HEK293 (cell line): Measurements from ENCODE around the gene CHCHD1.

Experiments
- CTCF ChIA-PET: fragments of 350-600 bp; formaldehyde crosslinking; extraction: SDS; loops from one replicate; lab custom pipeline; 2021; ENCODE audit warnings: antibody characterized with exemption; lab: Yijun Ruan, JAX
- POLR2A ChIA-PET: fragments of 300-600 bp; formaldehyde crosslinking; extraction: SDS; loops from one replicate; lab custom pipeline; 2020; ENCODE audit warnings: antibody characterized with exemption, inconsistent platforms; lab: Yijun Ruan, JAX
- H3K27ac ChIP-seq: fragments of 200-500 bp; sonication (Bioruptor generic); 2 replicates; pipeline ENCODE4 v1.5.1; 2014; ENCODE audit warnings: low read depth, low read length, control low read depth, inconsistent platforms; ENCODE audit errors: extremely low read depth
- H3K36me3 ChIP-seq, 2 experiments: fragments of 200-500 bp in 1 of 2; sonication (Bioruptor generic) in 1 of 2; 1 replicate in 1 of 2; 2 replicates in 1 of 2; pipeline ENCODE4 v1.5.1; 2014 to 2017; ENCODE audit warnings: inconsistent platforms in 2 of 2, low read length in 2 of 2; ENCODE audit not compliant: control insufficient read depth in 2 of 2, insufficient read depth in 1 of 2
- H3K4me1 ChIP-seq: fragments of 200-500 bp; sonication (Bioruptor generic); 2 replicates; pipeline ENCODE4 v1.5.1; 2014; ENCODE audit warnings: mild to moderate bottlenecking, low read length, inconsistent platforms; ENCODE audit not compliant: control insufficient read depth, insufficient read depth
- H3K4me3 ChIP-seq: 2 replicates; pipeline ENCODE4 v1.5.1; 2011; ENCODE audit warnings: low read depth, mild to moderate bottlenecking, control low read depth, low read length, moderate library complexity
- H3K9me3 ChIP-seq: fragments of 200-500 bp; sonication (Bioruptor generic); 2 replicates; pipeline ENCODE4 v1.5.1; 2014; ENCODE audit warnings: low read depth, low read length, inconsistent platforms; ENCODE audit not compliant: control insufficient read depth, insufficient read depth
- IKZF3 ChIP-seq: fragments of 450-650 bp; IDR thresholded peaks from 2 replicates; pipeline ENCODE4 v1.5.0; 2018; ENCODE audit warnings: missing biosample characterization, mild to moderate bottlenecking, missing genetic modification characterization, moderate library complexity
- MEIS1 ChIP-seq: sonication (generic); formaldehyde crosslinking; IDR thresholded peaks from 2 replicates; pipeline ENCODE4 v1.8.1; 2022; ENCODE audit warnings: missing genetic modification reagents, mild to moderate bottlenecking, borderline replicate concordance
- REPIN1 ChIP-seq: fragments of 450-650 bp; formaldehyde crosslinking; IDR thresholded peaks from 2 replicates; pipeline ENCODE4 v1.5.1; 2017; ENCODE audit warnings: missing biosample characterization, missing genetic modification characterization, low read depth
- ZFP3 ChIP-seq: fragments of 450-650 bp; formaldehyde crosslinking; IDR thresholded peaks from 2 replicates; pipeline ENCODE4 v1.5.1; 2016; ENCODE audit warnings: low read depth, missing biosample characterization, missing genetic modification characterization
- ZNF10 ChIP-seq: fragments of 450-650 bp; formaldehyde crosslinking; IDR thresholded peaks from 2 replicates; pipeline ENCODE4 v1.5.1; 2017; ENCODE audit warnings: missing biosample characterization, missing genetic modification characterization
- ZNF132 ChIP-seq: fragments of 450-650 bp; formaldehyde crosslinking; IDR thresholded peaks from 2 replicates; pipeline ENCODE4 v1.5.1; 2017; ENCODE audit warnings: missing biosample characterization, missing genetic modification characterization, borderline replicate concordance
- ZNF2 ChIP-seq: fragments of 450-650 bp; formaldehyde crosslinking; IDR thresholded peaks from 2 replicates; pipeline ENCODE4 v1.5.1; 2016; ENCODE audit warnings: missing biosample characterization, missing genetic modification characterization
- ZNF221 ChIP-seq: fragments of 450-650 bp; formaldehyde crosslinking; IDR thresholded peaks from 2 replicates; pipeline ENCODE4 v1.5.1; 2017; ENCODE audit warnings: missing biosample characterization, missing genetic modification characterization, borderline replicate concordance
- ZNF24 ChIP-seq: fragments of 450-650 bp; formaldehyde crosslinking; IDR thresholded peaks from 2 replicates; pipeline ENCODE4 v1.5.1; 2016; ENCODE audit warnings: missing biosample characterization, missing genetic modification characterization
- ZNF311 ChIP-seq: fragments of 450-650 bp; formaldehyde crosslinking; IDR thresholded peaks from 2 replicates; pipeline ENCODE4 v1.5.1; 2017; ENCODE audit warnings: missing biosample characterization, missing genetic modification characterization, borderline replicate concordance
- ZNF335 ChIP-seq: fragments of 450-650 bp; formaldehyde crosslinking; conservative IDR thresholded peaks from 2 replicates; pipeline ENCODE4 v1.5.1; 2016; ENCODE audit warnings: missing biosample characterization, missing genetic modification characterization
- ZNF558 ChIP-seq: fragments of 450-650 bp; formaldehyde crosslinking; IDR thresholded peaks from 2 replicates; pipeline ENCODE4 v1.5.1; 2016; ENCODE audit warnings: missing biosample characterization, missing genetic modification characterization
- ZNF600 ChIP-seq: fragments of 450-650 bp; formaldehyde crosslinking; IDR thresholded peaks from 2 replicates; pipeline ENCODE4 v1.5.1; 2016; ENCODE audit warnings: missing biosample characterization, missing genetic modification characterization
- ZNF629 ChIP-seq: fragments of 450-650 bp; formaldehyde crosslinking; IDR thresholded peaks from 2 replicates; pipeline ENCODE4 v1.5.1; 2017; ENCODE audit warnings: missing biosample characterization, missing genetic modification characterization
- ZNF677 ChIP-seq: fragments of 450-650 bp; IDR thresholded peaks from 2 replicates; pipeline ENCODE4 v1.5.0; 2018; ENCODE audit warnings: missing biosample characterization, mild to moderate bottlenecking, missing genetic modification characterization, moderate library complexity
- ZNF777 ChIP-seq: fragments of 450-650 bp; formaldehyde crosslinking; IDR thresholded peaks from 2 replicates; pipeline ENCODE4 v1.5.1; 2017; ENCODE audit warnings: missing biosample characterization, missing genetic modification characterization, borderline replicate concordance
- ZNF837 ChIP-seq: fragments of 450-650 bp; formaldehyde crosslinking; IDR thresholded peaks from 2 replicates; pipeline ENCODE4 v1.5.1; 2016; ENCODE audit warnings: missing biosample characterization, missing genetic modification characterization
- ZSCAN16 ChIP-seq: fragments of 450-650 bp; formaldehyde crosslinking; IDR thresholded peaks from 2 replicates; pipeline ENCODE4 v1.5.1; 2016; ENCODE audit warnings: missing biosample characterization, missing genetic modification characterization
- TF ChIP-seq, protein P1 (sequence below): fragments of 450-650 bp; formaldehyde crosslinking; conservative IDR thresholded peaks from 2 replicates; pipeline ENCODE4 v1.5.1; 2016; ENCODE audit warnings: low read depth, missing biosample characterization, missing genetic modification characterization
- TF ChIP-seq, protein P2 (sequence below): fragments of 450-650 bp; formaldehyde crosslinking; IDR thresholded peaks from 2 replicates; pipeline ENCODE4 v1.5.1; 2016; ENCODE audit warnings: missing biosample characterization, missing genetic modification characterization

Gene CHCHD1

DNA sequence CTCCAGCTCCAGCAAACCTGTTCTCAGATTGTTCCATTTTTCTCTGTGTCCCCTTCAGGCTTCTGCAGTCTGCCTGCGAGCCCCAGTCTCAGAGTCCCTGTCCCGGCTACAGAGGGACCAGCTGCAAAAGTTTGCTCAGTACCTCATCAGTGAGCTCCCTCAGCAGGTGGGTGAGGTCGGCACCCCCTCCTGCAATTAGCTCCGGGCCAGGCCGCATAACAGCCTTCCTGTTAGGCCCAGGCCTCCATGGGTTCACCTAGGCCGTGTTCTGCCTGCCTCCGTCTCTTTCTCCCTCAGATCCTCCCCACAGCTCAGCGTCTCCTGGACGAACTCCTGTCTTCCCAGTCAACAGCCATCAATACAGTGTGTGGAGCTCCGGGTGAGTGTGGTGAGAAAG, 7.8 kb downstream of the CHCHD1 start:
- CTCF ChIA-PET, result no interaction called here
- Histone ChIP-seq H3K4me3 (no peak overlapping the region), H3K9me3 (no peaks in the 10 kb centered on the region), H3K36me3 (peaks cover 2 to 70% of the 10 kb centered on the region in 2 experiments), H3K4me1 (peaks cover 3% of the 10 kb centered on the region; the same call in 1 of the 2 replicates), H3K27ac (no peak overlapping the region)
- POLR2A ChIA-PET, result no interaction called here
- TF ChIP-seq ZFP3 (tag by site-specific recombination) (no peak), ZNF677 (tag by site-specific recombination) (no peak), REPIN1 (tag by site-specific recombination) (no peak), ZNF777 (no peak), ZNF221 (tag by site-specific recombination) (no peak), ZNF600 (tag by site-specific recombination) (no peak), ZNF629 (tag by site-specific recombination) (no peak), ZNF335 (tag by site-specific recombination) (no peak), ZNF10 (no peak)

DNA sequence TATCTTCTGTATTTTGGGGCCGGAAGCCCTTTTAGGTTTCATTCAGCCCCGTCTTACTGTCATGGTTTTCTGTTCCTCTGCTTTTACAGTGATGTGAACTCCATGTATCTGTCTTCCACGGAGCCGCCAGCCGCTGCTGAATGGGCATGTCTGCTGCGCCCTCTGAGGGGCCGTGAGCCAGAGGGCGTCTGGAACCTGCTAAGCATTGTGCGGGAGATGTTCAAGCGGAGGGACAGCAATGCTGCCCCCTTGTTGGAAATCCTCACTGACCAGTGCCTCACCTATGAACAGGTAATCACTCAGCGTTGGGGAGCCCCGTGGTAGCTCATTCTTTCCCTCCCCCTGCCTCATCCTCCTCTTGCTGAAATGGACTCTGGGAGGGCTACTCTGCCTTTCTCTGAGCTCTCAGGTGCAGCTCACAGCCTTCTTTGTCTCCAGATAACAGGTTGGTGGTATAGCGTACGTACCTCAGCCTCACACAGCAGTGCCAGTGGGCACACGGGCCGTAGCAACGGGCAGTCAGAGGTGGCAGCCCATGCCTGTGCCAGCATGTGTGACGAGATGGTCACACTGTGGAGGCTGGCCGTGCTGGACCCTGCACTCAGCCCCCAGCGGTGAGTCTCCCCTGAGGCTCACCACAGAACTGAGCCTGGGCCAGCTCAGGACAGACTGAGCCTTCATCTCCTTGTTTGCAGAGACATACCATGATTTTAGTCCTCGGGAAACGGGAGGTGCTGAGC, 9.2 kb downstream of the CHCHD1 start:
- H3K4me3 ChIP-seq, result no peak overlapping the region
- H3K9me3 ChIP-seq, result no peaks in the 10 kb centered on the region
- H3K36me3 ChIP-seq, result peaks cover 13 to 84% of the 10 kb centered on the region in 2 experiments
- no peak overlapping the region for H3K27ac ChIP-seq
- TF ChIP-seq ZNF2, result no peak
- no peak for TF ChIP-seq MEIS1
- no peak for TF ChIP-seq ZNF132 (tag by site-specific recombination)
- no peak for TF ChIP-seq ZNF600 (tag by site-specific recombination)
- no peak for TF ChIP-seq ZNF837 (tag by site-specific recombination)
- no peak for TF ChIP-seq ZNF777
- no peak for TF ChIP-seq ZNF558 (tag by site-specific recombination)
- TF ChIP-seq ZNF24 (tag by site-specific recombination), result no peak
- TF ChIP-seq ZSCAN16 (tag by site-specific recombination), result no peak
- TF ChIP-seq ZNF311, result no peak
- TF ChIP-seq, protein P1, sequence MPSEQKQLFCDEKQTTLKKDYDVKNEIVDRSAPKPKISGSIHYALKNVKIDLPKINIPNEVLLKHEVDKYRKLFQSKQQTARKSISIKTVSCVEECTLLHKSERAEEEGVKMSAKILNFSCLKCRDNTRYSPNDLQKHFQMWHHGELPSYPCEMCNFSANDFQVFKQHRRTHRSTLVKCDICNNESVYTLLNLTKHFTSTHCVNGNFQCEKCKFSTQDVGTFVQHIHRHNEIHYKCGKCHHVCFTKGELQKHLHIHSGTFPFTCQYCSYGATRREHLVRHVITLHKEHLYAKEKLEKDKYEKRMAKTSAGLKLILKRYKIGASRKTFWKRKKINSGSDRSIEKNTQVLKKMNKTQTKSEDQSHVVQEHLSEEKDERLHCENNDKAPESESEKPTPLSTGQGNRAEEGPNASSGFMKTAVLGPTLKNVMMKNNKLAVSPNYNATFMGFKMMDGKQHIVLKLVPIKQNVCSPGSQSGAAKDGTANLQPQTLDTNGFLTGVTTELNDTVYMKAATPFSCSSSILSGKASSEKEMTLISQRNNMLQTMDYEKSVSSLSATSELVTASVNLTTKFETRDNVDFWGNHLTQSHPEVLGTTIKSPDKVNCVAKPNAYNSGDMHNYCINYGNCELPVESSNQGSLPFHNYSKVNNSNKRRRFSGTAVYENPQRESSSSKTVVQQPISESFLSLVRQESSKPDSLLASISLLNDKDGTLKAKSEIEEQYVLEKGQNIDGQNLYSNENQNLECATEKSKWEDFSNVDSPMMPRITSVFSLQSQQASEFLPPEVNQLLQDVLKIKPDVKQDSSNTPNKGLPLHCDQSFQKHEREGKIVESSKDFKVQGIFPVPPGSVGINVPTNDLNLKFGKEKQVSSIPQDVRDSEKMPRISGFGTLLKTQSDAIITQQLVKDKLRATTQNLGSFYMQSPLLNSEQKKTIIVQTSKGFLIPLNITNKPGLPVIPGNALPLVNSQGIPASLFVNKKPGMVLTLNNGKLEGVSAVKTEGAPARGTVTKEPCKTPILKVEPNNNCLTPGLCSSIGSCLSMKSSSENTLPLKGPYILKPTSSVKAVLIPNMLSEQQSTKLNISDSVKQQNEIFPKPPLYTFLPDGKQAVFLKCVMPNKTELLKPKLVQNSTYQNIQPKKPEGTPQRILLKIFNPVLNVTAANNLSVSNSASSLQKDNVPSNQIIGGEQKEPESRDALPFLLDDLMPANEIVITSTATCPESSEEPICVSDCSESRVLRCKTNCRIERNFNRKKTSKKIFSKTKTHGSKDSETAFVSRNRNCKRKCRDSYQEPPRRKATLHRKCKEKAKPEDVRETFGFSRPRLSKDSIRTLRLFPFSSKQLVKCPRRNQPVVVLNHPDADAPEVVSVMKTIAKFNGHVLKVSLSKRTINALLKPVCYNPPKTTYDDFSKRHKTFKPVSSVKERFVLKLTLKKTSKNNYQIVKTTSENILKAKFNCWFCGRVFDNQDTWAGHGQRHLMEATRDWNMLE, result no peak
- TF ChIP-seq, protein P2, sequence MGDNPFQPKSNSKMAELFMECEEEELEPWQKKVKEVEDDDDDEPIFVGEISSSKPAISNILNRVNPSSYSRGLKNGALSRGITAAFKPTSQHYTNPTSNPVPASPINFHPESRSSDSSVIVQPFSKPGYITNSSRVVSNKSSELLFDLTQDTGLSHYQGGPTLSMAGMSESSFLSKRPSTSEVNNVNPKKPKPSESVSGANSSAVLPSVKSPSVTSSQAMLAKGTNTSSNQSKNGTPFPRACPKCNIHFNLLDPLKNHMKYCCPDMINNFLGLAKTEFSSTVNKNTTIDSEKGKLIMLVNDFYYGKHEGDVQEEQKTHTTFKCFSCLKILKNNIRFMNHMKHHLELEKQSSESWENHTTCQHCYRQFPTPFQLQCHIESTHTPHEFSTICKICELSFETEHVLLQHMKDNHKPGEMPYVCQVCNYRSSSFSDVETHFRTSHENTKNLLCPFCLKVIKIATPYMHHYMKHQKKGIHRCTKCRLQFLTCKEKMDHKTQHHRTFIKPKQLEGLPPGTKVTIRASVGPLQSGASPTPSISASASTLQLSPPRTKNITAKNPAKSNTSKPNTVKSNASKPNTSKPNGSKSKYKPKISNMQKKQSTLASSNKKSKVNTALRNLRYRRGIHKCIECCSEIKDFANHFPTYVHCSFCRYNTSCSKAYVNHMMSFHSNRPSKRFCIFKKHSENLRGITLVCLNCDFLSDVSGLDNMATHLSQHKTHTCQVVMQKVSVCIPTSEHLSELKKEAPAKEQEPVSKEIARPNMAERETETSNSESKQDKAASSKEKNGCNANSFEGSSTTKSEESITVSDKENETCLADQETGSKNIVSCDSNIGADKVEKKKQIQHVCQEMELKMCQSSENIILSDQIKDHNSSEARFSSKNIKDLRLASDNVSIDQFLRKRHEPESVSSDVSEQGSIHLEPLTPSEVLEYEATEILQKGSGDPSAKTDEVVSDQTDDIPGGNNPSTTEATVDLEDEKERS (tag by site-specific recombination), result no peak
- no peak for TF ChIP-seq IKZF3 (tag by site-specific recombination)
- POLR2A ChIA-PET, result interaction anchor here (1.0 kb wide), 1 partner anchor 19 kb away, joined by 3 read pairs; no protein-coding TSS in a partner anchor
- no peaks in the 10 kb centered on the region for H3K4me1 ChIP-seq
- CTCF ChIA-PET, result no interaction called here
